GM20431 (cell line): ENCODE data around the gene SLC6A8.
"Not testable (repeated sequence)": the region's sequence is repeated elsewhere in the genome, so short reads cannot be mapped to it uniquely, and the experiment has no call there.

Experiments
- in situ Hi-C: fragments of 300-500 bp; cut with MseI, MboI; formaldehyde crosslinking; loops from one replicate; pipeline ENCODE4 v1.15.0; 2020; ENCODE audit warnings: low sequenced_read_pairs; ENCODE audit not compliant: unreplicated experiment

Gene SLC6A8

DNA sequence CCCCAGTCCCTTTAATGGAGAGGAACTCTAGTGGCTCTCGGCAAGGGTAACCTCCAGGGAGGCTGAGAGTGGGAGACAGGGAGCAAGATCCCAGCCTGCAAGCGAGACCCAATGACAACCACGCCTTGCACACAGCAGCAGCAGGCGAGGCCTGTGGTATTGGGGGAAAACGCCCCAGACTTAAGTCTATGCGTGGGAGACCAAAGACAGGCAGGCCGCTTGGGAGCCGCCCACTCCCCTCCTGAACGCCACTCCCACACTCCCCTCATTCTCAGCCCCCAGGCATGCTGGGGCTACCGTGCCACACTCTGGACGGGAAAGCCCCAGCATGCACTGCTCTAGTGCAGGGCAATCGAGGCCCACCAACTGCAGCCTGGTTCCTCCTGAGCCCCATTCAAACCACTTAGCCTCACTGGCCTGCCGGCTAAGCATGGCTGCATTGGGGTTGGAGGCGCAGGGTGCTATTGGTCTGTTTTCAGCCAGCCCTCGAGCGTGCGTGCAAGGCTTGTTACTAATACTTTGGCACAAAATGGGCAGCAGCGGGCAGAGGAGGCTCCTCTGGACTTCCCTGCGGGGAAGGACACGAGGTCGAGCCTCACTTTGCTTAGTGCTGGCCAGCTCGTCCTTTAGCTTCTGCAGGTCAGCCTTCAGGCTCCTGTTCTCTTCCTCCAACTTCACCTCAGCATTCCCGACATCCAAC is 14.8 kb downstream of the SLC6A8 start:
- in situ Hi-C loops = no loop called here

DNA sequence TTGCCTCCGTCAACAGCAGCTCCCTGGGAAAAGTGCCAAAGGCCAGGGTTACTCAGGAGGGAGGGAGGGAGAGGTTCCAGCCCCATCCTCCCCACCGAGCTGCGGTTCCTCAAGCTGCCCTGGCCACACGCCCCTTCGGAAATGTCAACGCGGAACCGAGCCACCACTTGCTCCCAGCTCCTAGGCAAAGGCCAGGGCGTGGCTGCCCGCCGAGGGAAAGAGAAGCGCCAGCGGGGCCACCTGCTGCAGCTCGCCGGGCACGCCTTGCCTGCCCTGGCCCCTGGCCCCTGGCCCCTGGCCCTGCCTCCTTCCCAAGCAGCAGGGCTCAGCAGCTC is 15.3 kb downstream of the SLC6A8 start:
- in situ Hi-C loops = no loop called here

DNA sequence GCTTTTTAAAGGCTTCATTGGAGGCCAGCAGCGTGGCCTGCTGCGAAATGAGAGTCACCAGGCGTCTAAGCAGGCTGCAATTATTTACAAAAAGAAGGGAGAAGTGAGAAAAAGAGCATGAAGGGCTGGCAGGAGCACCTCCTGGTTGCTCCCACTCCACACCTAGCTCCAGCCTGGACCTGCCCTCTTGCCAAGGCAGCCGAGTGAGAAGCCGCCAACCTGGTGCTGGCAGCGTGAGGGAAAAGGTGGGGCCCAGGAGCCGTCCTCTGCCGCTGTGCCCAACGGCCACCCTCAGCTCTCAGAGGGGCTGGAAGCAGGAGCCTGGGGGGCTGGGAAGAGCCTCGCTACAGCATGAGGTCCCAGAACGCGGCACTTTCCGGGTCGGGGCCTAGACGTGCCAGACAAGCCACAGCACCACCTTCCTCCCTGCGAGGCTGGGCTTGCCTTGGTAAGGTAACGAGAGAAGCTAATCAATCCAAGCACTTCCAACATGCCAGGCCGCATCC is 16.3 kb downstream of the SLC6A8 start:
- in situ Hi-C loops = no loop called here

DNA sequence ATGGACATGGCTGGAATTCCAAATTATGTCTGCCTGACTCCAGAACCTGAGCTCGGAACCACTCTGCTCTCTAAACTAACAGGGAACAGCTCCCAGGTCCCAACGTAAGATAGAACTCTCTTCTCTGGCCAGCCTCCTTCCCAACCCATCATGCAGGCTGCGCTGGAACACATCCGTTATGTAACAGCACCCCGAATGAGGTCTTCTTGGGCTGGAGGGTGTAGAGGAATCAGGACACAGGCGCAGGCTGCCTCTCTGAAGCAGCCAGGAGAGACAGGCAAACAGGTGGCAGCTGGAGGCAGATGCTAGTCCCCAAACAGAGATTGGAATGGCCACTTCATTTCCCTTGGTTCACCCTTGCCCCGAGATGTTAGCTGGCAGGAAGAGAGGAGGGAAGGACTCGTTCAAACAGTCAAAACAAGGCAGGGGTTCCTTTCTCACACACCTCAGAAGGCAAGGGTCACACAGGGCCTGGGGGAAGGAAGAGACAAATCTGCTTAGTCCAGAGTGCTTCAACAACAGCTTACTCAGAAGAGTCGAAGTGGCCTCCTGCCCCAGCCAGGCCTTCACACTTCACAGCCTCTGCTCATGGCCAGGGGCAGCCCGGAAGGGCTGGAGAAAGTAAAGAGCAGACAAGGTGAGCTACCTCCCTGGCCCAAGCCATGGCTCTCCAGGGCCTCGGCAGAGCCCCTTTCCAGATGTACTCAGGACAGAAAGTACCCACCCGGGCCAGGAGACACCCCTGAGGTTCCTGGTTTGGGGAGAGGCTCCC is 17.1 kb downstream of the SLC6A8 start:
- in situ Hi-C loops = not testable (repeated sequence)

DNA sequence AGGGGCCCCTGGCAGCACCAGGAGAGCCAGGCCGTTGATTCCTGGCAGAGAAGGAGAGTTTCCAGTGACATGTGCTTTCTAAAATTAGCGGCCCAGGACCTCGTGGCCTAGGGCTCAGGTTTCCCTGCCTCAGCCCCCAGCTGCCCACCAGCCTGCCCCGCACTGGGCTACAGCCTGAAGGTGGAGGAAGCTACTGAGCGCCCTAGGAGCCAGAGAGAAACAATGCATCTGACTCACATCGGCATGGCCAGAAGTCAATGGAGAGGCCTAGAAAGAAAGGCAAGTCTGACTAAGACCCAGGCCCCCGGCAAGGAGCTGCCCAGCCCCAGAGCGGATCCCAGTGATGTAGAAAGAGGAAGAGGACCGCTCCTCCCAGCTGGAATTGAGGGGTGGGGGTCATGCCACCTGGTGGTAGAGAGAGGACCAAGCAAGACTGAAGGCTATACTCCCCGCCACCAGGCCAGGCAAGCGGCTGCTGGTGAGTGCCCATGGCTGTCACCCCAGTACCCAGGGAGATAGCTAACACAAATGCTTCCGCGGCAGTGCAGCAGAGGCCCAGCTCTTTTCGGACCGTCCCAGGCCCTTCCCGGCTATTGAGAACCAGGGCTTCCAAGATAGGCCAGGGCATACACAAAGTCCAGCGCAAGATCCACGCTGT is 17.8 kb downstream of the SLC6A8 start:
- in situ Hi-C loops = not testable (repeated sequence)

DNA sequence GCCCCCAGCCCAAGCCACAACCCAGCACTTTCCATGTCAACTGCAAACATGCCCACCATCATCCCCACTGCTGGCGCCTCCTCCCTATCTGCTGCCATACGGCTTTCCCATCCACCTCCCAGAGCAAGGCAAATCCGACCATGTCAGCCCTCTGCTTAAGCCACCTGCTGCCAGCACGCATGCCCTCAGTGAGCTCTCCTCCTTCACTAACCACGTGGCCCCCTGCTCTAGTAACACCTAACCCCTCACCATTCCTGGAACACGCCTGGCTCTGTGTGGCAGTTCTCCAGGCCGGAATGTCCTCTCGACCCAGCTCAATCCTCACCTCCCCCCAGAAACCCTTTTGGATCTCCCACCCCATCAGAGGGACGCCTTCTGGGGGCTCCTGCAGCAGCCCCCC is 19.1 kb downstream of the SLC6A8 start:
- in situ Hi-C loops = no loop called here

DNA sequence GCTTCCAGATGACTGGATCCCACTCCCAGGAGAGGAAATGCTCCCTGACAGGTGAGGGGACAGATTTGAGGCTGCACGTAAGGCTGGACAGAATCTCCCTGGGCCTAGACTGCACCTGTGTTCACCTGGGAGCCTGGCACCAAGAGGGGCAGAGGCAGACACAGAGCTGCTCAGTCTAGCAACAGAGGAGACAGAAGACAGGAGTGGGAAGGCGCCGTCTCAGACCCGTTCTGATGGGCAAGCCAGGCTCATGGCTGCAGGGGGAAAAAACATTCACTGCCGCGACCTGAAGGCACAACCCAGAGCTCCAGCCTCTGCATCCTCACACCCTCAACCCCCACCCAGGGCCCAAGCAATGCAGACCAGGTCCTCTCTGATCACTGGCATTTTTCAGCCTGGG is 19.7 kb downstream of the SLC6A8 start:
- in situ Hi-C loops = no loop called here

DNA sequence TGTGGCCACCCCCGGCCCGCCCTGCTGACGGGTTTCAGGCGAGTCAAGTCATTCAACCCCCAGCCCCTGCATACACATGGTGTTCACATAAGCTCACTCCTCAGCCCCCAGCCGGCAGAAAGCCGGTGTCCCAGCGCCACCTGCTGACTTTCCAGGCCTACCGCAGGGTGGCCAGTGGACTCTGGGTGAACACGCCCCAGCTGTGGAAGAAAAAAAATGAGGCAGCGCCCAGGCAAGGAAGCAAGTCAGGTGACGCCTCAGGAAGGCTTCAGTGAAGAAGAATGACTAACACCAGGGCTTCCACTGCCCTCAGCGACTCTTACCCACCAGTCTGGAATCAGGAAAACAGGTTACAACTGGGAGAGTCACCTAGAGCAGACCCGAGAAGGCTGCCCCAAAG is 20.7 kb downstream of the SLC6A8 start:
- in situ Hi-C loops = no loop called here

DNA sequence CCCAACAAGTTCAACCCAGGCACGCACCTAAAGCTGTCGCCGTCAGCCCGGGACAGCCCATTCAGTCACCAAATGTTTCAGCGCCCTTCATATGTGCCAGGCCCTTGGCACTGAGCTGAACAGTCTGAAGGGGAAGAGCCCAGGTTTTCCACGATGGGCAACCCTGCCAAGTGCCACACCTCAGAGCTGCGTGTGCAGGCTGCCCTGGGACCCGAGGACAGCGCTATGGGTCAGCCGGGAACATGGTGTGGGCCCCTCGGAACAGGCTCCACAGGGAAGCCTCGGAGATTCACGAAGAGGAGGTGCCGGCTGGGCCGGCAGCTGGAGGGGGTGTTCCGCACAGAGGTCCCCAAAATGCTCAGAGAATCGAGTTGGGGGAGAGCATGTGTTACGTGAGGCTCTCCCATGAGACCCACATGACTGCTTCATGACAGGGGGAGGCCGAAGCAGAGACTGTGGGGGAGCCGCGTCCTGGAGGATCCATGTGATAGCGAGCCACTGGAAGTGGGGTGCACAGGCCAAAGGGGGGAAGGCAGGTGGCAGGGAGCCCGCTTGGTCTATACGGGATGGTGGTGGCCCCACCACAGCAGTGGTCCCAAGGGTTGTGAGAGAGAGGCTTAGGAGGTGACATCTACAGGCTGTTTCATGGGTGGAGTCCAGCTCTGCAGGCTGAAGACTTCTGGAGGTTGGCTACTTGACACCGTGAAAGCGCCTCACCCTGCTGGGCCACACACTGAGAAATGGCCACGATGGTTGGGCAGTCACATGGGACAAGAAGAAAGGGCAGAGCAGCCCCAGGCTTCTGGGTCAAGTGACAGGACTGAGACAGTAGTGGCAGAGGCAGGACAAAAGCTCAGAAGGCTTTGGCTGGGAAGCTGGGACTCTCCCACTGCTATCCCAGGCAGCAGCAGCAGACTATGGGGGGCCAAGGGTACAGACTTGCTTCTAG is 22.3 kb downstream of the SLC6A8 start:
- in situ Hi-C loops = no loop called here

DNA sequence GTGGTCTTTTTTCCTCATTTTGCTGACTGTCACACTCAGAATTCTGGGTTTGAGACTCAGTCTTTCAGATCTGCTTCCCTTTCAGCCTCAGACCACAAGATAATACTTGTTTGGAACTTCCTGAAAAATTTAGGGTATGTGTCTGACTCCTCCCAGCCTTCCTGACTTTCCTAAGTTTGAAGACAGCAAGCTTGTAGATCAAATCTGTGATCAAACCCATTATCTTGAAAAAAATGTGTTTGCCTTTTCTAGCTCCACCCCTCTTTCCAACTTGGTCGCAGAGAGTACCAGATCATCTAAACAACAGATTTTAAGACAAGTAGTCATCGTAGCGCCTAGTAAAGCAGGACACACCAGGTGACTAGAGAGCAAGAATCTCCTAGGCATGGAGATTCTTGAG is 26.5 kb downstream of the SLC6A8 start:
- in situ Hi-C loops = no loop called here

DNA sequence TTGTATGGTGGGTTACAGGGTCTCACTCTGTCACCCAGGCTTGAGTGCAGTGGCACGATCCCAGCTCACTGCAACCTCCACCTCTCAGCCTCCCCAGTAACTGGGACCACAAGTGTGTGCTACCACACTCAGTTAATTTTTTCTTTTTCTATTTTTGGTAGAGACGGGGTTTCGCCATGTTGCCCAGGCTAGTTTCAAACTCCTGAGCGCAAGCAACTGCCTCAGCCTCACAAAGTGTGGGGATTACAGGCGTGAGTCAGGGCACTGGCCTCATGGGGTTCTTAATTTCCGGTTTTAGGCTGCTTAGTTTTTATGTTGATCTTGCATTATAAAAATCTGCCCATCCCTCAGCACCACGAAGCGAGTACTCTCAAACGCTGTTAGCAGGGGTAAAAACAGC is 29.7 kb downstream of the SLC6A8 start:
- in situ Hi-C loops = no loop called here

DNA sequence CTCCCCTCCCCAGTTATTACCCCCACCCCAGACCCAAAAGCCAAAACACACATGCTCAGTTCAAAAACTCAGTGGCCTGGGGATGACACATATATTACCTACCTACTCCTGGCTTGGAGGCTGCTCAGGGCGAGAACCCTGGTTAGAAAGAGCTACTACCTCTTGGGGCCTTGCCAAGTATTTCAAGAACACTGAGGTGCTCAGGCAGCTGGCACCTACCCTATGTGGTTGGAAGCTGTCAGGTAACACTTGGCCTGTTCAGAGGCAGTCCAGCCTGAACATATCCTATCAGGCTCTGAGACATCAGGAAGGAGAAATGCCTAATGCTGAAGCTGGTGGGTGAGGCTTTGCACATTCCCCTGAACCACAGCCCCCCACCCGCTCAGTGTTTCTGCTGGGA is 31.5 kb downstream of the SLC6A8 start:
- in situ Hi-C loops = no loop called here

DNA sequence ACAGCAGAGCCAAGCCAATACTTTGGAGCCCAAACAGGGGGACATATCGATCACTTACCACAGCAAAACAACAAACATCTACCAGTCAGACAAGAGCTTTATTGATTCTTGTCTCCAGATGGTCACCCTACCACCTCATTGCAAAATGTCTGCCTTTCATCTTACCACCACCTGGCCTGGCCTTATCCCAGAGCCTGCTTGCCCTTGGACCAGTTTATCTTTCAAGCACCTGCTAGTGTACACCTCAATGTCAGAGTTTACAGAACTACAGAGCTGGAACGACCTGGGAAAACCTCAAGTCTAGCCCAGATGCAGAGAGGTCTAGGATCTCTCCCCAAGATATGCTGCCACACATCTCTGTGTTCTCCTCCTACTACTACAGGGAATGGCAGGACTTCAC is 32.0 kb downstream of the SLC6A8 start:
- in situ Hi-C loops = no loop called here

DNA sequence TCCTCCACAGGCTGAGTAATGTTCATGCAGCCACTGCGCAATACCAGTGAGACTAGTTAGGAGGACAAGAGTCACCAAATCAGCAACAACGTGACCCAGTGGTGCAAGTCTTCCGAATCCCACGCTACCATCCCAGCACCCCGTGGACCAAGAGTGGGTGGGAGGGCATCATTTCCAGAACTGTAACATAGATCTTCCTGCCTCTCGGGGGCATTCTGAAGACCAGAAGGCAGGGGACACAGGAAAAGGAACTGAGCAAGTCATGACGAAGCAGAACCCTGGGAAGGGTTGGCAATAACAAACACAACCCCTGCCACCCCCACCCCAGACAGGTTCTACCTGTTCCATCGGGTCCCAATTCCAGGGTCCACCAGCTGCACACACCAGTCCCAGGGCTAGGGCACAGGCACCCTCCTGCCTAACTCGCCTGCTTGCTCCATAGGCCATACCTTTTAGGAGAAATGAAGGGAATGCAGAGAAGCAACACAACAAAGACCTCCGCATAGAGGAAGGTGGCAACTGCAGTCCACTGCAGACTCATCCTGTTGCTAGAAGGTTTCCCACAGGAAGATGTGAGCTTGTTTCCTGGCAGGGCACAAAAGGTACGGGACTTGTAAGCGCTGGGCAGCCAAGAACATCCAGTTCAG is 35.1 kb downstream of the SLC6A8 start:
- in situ Hi-C loops = no loop called here

DNA sequence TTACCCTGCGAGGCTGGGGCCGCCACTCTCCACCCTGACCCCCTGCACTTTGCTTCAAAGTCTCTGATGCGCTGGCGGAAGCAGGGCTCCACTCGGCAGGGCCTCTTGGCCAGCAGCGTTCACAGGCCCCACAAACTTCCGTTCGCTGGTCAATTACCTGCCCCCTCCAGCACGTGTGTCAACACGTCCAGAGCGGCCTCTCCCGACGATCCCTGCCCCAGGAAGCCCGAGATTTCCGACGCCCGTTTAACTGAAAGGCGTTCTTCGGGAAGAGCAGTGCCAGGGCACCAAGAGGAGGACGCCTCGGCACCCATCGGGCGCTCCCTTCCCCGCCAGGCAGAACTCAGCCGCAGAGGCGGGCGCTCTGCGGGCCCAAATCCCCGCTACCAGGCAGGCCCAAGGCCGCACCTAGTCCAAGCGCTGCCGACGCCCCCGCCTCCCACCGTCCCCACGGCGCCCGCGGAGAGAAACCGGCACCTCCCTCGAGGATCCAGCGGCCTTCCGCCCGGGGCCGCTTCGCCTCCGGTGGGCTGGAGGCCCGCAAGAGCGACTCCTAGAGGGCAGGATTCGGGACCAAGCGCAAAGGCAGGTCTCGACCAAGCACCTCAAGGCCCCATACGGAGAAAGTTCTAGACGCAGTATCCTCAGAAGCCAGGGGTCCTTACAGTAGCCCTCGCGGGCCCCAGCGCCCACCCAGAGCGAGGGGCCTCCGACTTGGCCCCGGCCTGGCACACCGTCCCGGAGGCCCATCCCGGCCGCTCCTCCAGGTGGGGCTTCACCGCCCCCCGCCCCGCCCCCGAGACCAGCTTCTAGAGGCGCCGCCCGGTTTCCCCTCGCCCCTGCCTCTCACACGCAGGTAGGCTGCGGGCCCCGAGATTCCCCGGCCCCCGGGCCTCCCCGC is 35.9 kb downstream of the SLC6A8 start:
- in situ Hi-C loops = no loop called here

DNA sequence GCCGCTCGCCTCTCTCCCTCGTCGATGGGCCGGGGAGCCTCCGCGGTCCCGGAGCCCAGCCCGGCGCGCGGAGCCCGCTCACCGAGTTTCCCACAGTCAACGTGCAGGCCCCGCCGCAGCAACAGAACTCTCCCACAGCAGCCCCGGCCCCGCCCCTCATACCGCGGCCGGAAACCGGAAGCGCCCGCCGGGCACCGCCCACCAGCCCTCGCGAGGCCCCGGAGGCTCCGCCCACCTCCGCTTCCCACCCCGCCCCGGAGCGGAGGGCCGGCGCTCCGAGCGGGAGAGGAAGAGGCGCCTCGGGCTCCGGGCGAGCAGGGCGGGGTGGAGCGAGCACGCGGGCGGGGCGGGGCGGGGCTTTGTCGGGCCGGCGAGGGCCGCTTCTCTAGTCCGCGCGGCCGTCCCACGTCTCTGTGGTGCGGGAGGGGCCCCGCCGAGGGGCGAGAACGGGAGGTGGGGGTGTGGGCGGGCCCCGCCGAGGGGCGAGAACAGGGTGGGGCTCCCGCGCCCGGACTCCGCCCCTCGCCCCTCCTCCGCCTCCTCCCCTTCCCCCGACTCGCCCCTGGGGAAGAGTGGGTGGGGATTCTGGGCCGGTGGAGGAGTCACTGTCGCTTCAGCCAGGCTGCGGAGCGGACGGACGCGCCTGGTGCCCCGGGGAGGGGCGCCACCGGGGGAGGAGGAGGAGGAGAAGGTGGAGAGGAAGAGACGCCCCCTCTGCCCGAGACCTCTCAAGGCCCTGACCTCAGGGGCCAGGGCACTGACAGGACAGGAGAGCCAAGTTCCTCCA is 36.7 kb downstream of the SLC6A8 start, which contains the start of the genes ABCD1 and BCAP31:
Gene ABCD1, plus strand, starts transcription at position 605 of the 787 bp plus-strand sequence. CDS start 411 bp downstream, outside the sequence.
Gene BCAP31, minus strand, starts transcription at position 136 of the 787 bp plus-strand sequence. CDS start 1,143 bp downstream, outside the sequence.
- in situ Hi-C loops = no loop called here

DNA sequence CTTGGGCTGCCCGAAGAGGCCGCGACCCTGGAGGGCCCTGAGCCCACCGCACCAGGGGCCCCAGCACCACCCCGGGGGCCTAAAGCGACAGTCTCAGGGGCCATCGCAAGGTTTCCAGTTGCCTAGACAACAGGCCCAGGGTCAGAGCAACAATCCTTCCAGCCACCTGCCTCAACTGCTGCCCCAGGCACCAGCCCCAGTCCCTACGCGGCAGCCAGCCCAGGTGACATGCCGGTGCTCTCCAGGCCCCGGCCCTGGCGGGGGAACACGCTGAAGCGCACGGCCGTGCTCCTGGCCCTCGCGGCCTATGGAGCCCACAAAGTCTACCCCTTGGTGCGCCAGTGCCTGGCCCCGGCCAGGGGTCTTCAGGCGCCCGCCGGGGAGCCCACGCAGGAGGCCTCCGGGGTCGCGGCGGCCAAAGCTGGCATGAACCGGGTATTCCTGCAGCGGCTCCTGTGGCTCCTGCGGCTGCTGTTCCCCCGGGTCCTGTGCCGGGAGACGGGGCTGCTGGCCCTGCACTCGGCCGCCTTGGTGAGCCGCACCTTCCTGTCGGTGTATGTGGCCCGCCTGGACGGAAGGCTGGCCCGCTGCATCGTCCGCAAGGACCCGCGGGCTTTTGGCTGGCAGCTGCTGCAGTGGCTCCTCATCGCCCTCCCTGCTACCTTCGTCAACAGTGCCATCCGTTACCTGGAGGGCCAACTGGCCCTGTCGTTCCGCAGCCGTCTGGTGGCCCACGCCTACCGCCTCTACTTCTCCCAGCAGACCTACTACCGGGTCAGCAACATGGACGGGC is 37.5 kb downstream of the SLC6A8 start:
- in situ Hi-C loops = no loop called here
